Loucy (cell line): ENCODE measurements around the gene SCAP.
"Not testable (repeated sequence)": the region's sequence is repeated elsewhere in the genome, so short reads cannot be mapped to it uniquely, and the experiment has no call there.

Experiments used
- H2AFZ ChIP-seq: fragments of 200-600 bp; sonication (generic); 2 replicates; pipeline ENCODE4 v1.6.0; 2016; ENCODE audit warnings: antibody characterized with exemption, mild to moderate bottlenecking, low read length, moderate library complexity
- H3F3A ChIP-seq: fragments of 200-600 bp; 2 replicates; pipeline ENCODE4 v1.6.0; 2016; ENCODE audit warnings: antibody characterized with exemption, low read depth, mild to moderate bottlenecking
- H3K27me3 ChIP-seq: fragments of 200-600 bp; sonication (generic); 2 replicates; pipeline ENCODE4 v1.6.1; 2014; ENCODE audit warnings: low read length, mild to moderate bottlenecking; ENCODE audit not compliant: insufficient read depth, poor library complexity, severe bottlenecking
- H3K36me3 ChIP-seq: fragments of 200-600 bp; sonication (generic); 2 replicates; pipeline ENCODE4 v1.6.1; 2016; ENCODE audit warnings: low read length; ENCODE audit not compliant: insufficient read depth
- H3K4me1 ChIP-seq: fragments of 200-600 bp; sonication (generic); 2 replicates; pipeline ENCODE4 v1.5.1; 2014; ENCODE audit warnings: low read length, mild to moderate bottlenecking; ENCODE audit not compliant: insufficient read depth, poor library complexity, severe bottlenecking
- H3K4me2 ChIP-seq: fragments of 200-600 bp; sonication (generic); 2 replicates; pipeline ENCODE4 v1.6.0; 2014; ENCODE audit warnings: antibody characterized with exemption, low read length, low read depth, mild to moderate bottlenecking; ENCODE audit not compliant: poor library complexity, severe bottlenecking
- H3K4me3 ChIP-seq: fragments of 200-600 bp; sonication (generic); 2 replicates; pipeline ENCODE4 v1.5.1; 2014; ENCODE audit warnings: low read length, mild to moderate bottlenecking, mixed read lengths; ENCODE audit not compliant: poor library complexity, severe bottlenecking
- H3K79me2 ChIP-seq: fragments of 200-600 bp; sonication (generic); 2 replicates; pipeline ENCODE4 v1.6.1; 2014; ENCODE audit warnings: low read length; ENCODE audit not compliant: insufficient read depth
- H3K9ac ChIP-seq: fragments of 200-600 bp; sonication (generic); 2 replicates; pipeline ENCODE4 v1.6.0; 2014; ENCODE audit warnings: mild to moderate bottlenecking, low read depth, low read length, moderate library complexity; ENCODE audit not compliant: poor library complexity, severe bottlenecking
- H3K9me2 ChIP-seq: fragments of 200-600 bp; sonication (generic); replicated peaks from 2 replicates; pipeline ENCODE4 v1.6.1; 2016; ENCODE audit warnings: low read depth, low read length, mixed read lengths
- H3K9me3 ChIP-seq: fragments of 200-600 bp; sonication (generic); 2 replicates; pipeline ENCODE4 v1.6.1; 2014; ENCODE audit warnings: mild to moderate bottlenecking, antibody characterized with exemption, low read length, low read depth; ENCODE audit not compliant: insufficient read depth
- H4K20me1 ChIP-seq: fragments of 200-600 bp; sonication (generic); 2 replicates; pipeline ENCODE4 v1.6.0; 2014; ENCODE audit warnings: antibody characterized with exemption, low read length, mild to moderate bottlenecking; ENCODE audit not compliant: insufficient read depth, poor library complexity, severe bottlenecking
- EZH2phosphoT487 ChIP-seq: fragments of 200-600 bp; IDR thresholded peaks from 2 replicates; pipeline ENCODE4 v1.6.1; 2018; ENCODE audit warnings: antibody characterized with exemption, mild to moderate bottlenecking, moderate library complexity, borderline replicate concordance
- TF ChIP-seq, protein P1 (sequence below): fragments of 200-600 bp; sonication (generic); conservative IDR thresholded peaks from 2 replicates; pipeline ENCODE4 v1.5.1; 2014; ENCODE audit warnings: mild to moderate bottlenecking, antibody characterized with exemption, low read length

SCAP gene

DNA sequence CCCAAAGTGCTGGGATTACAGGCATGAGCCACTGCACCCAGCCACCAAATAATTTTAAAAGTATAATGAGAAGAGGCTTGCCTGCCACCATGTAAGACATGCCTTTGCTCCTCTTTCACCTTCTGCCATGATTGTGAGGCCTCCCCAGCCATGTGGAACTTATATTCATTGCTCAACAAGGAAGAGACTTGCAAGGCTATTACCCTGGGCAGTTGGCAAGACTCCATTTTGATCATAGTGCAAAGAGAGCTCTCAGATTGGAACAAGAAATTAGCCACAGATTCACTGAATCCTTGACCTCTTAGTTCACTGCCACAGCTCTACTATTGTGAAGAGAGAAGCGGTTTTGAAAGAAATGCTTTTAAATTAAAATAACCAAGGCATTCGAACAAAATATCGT is 6.1 kb downstream of the SCAP start:
- H3K36me3 ChIP-seq = no peaks in the 10 kb centered on the region
- H3K9ac ChIP-seq = no peak overlapping the region
- TF ChIP-seq, protein P1, sequence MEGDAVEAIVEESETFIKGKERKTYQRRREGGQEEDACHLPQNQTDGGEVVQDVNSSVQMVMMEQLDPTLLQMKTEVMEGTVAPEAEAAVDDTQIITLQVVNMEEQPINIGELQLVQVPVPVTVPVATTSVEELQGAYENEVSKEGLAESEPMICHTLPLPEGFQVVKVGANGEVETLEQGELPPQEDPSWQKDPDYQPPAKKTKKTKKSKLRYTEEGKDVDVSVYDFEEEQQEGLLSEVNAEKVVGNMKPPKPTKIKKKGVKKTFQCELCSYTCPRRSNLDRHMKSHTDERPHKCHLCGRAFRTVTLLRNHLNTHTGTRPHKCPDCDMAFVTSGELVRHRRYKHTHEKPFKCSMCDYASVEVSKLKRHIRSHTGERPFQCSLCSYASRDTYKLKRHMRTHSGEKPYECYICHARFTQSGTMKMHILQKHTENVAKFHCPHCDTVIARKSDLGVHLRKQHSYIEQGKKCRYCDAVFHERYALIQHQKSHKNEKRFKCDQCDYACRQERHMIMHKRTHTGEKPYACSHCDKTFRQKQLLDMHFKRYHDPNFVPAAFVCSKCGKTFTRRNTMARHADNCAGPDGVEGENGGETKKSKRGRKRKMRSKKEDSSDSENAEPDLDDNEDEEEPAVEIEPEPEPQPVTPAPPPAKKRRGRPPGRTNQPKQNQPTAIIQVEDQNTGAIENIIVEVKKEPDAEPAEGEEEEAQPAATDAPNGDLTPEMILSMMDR = no peak
- no peak for TF ChIP-seq EZH2phosphoT487
- H3K27me3 ChIP-seq = no peaks in the 10 kb centered on the region
- peaks cover 49% of the 10 kb centered on the region for H4K20me1 ChIP-seq
- H3K9me3 ChIP-seq = no peaks in the 10 kb centered on the region
- no peak overlapping the region for H2AFZ ChIP-seq
- no peak overlapping the region for H3K4me3 ChIP-seq
- H3K4me2 ChIP-seq = no peak overlapping the region
- no peaks in the 10 kb centered on the region for H3F3A ChIP-seq
- no peaks in the 10 kb centered on the region for H3K9me2 ChIP-seq
- H3K79me2 ChIP-seq = peaks cover 81% of the 10 kb centered on the region
- H3K4me1 ChIP-seq = peaks cover 22% of the 10 kb centered on the region

DNA sequence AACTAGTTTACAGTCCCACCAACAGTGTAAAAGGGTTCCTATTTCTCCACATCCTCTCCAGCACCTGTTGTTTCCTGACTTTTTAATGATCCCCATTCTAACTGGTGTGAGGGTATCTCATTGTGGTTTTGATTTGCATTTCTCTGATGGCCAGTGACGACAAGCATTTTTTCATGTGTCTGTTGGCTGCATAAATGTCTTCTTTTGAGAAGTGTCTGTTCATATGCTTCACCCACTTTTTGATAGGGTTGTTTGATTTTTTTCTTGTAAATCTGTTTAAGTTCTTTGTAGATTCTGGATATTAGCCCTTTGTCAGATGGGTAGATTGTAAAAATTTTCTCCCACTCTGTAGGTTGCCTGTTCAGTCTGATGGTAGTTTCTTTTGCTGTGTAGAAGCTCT is 7.4 kb downstream of the SCAP start:
- Histone ChIP-seq H3K4me1 (peaks cover 18% of the 10 kb centered on the region), H3K79me2 (peaks cover 80% of the 10 kb centered on the region), H4K20me1 (peaks cover 49% of the 10 kb centered on the region)
- not testable (repeated sequence) for H3K4me3 ChIP-seq, H3K4me2 ChIP-seq, H2AFZ ChIP-seq, H3K36me3 ChIP-seq, H3K9me3 ChIP-seq, H3K9ac ChIP-seq, H3F3A ChIP-seq, H3K27me3 ChIP-seq, H3K9me2 ChIP-seq

DNA sequence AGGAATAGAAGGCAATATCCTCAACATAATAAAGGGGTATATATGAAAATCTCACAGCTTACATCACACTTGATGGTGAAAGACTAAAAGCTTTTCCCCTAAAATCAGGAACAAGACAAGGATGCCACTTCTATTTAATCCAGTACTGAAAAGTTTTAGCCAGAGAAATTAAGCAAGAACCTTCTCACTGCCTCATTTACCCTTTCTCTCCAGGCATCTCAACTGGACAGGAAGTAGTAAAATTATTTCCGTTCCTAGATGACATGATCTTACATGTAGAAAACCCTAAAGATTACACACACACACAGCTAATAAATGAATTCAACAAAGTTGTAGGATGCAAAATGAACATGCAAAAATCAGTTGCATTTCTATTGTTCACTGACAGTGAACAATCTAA is 11.2 kb downstream of the SCAP start:
- Histone ChIP-seq H3K9me2 (no peaks in the 10 kb centered on the region), H2AFZ (no peak overlapping the region), H4K20me1 (peaks cover 41% of the 10 kb centered on the region), H3K36me3 (no peaks in the 10 kb centered on the region), H3F3A (no peaks in the 10 kb centered on the region), H3K4me1 (peaks cover 14% of the 10 kb centered on the region), H3K9me3 (no peaks in the 10 kb centered on the region), H3K27me3 (no peaks in the 10 kb centered on the region), H3K79me2 (peaks cover 73% of the 10 kb centered on the region), H3K4me2 (peak overlapping the region; percentile 19), H3K4me3 (no peak overlapping the region), H3K9ac (no peak overlapping the region)
- no peak for TF ChIP-seq EZH2phosphoT487
- TF ChIP-seq, protein P1 = no peak

DNA sequence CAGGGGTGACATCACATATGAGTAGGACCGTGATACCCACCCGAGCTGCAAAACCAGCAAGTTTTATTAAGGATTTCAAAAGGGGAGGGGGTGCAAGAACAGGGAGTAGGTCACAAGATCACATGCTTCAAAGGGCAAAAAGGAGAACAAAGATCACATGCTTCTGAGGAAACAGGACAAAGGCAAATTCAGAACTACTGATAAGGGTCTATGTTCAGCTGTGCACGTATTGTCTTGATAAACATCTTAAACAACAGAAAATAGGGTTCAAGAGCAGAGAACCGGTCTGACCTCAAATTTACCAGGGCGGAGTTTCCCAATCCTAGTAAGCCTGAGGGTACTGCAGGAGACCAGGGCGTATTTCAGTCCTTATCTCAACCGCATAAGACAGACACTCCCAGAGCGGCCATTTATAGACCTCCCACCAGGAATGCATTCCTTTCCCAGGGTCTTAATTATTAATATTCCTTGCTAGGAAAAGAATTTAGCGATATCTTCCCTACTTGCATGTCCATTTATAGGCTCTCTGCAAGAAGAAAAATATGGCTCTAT is 16.1 kb downstream of the SCAP start:
- not testable (repeated sequence) for H3K4me2 ChIP-seq, H3F3A ChIP-seq, H3K36me3 ChIP-seq, H3K9me2 ChIP-seq, H3K9ac ChIP-seq, H3K4me1 ChIP-seq, H3K9me3 ChIP-seq, H3K4me3 ChIP-seq, H3K27me3 ChIP-seq, H2AFZ ChIP-seq
- H4K20me1 ChIP-seq = peaks cover 25% of the 10 kb centered on the region
- peaks cover 61% of the 10 kb centered on the region for H3K79me2 ChIP-seq
